OCI-LY3 (cell line): Measurements from ENCODE around the gene SIRT3.
A peak's percentile ranks its signal among the peaks of the same experiment; 100 is the strongest.

Source experiments
- H2AFZ ChIP-seq: fragments of 200-600, 300-600 bp; shearing (Covaris generic); 2 replicates; pipeline ENCODE4 v1.6.0; 2014; ENCODE audit warnings: antibody characterized with exemption, low read depth, low read length
- H3K27ac ChIP-seq: fragments of 200-600, 300-600 bp; sonication (generic); 2 replicates; pipeline ENCODE4 v1.5.1; 2014; ENCODE audit warnings: mild to moderate bottlenecking, low read length, moderate library complexity, mixed read lengths
- H3K27me3 ChIP-seq: fragments of 200-600, 300-600 bp; sonication (generic); 2 replicates; pipeline ENCODE4 v1.6.1; 2014; ENCODE audit warnings: low read depth, low read length, mixed read lengths
- H3K36me3 ChIP-seq: fragments of 200-600, 300-600 bp; sonication (generic); replicated peaks from 2 replicates; pipeline ENCODE3; 2014; ENCODE audit warnings: low read depth, low read length, mixed read lengths
- H3K4me1 ChIP-seq: fragments of 300-600, 200-600 bp; sonication (generic); 2 replicates; pipeline ENCODE4 v1.6.1; 2014; ENCODE audit warnings: low read length, mixed read lengths
- H3K4me2 ChIP-seq: fragments of 200-600, 300-600 bp; sonication (generic); 2 replicates; pipeline ENCODE4 v1.6.1; 2014; ENCODE audit warnings: low read length, mixed read lengths
- H3K4me3 ChIP-seq: fragments of 300-600, 200-600 bp; sonication (generic); 2 replicates; pipeline ENCODE4 v1.5.1; 2014; ENCODE audit warnings: antibody characterized with exemption, mild to moderate bottlenecking, low read length, moderate library complexity
- H3K79me2 ChIP-seq: fragments of 300-600, 200-600 bp; shearing (Covaris generic); 2 replicates; pipeline ENCODE4 v1.6.1; 2014; ENCODE audit warnings: mild to moderate bottlenecking, low read length, mixed read lengths
- H3K9ac ChIP-seq: fragments of 300-600, 200-600 bp; shearing (Covaris generic); 2 replicates; pipeline ENCODE4 v1.6.0; 2014; ENCODE audit warnings: mild to moderate bottlenecking, low read length, moderate library complexity
- H3K9me3 ChIP-seq: fragments of 200-600, 300-600 bp; shearing (Covaris generic); 2 replicates; pipeline ENCODE4 v1.6.1; 2014; ENCODE audit warnings: low read length, mixed read lengths; ENCODE audit not compliant: insufficient read depth
- H4K20me1 ChIP-seq: fragments of 200-600, 300-600 bp; sonication (generic); 2 replicates; pipeline ENCODE4 v1.6.1; 2016; ENCODE audit warnings: low read length, mixed read lengths; ENCODE audit not compliant: insufficient read depth
- EZH2phosphoT487 ChIP-seq: fragments of 200-600 bp; shearing (Covaris generic); IDR thresholded peaks from 2 replicates; pipeline ENCODE4 v1.6.1; 2018; ENCODE audit warnings: antibody characterized with exemption, mixed run types, low read depth
- TF ChIP-seq, protein P1 (sequence below): fragments of 200-600, 300-600 bp; sonication (generic); IDR thresholded peaks from 2 replicates; pipeline ENCODE4 v1.5.1; 2014; ENCODE audit warnings: antibody characterized with exemption, low read length, low read depth

Gene SIRT3

DNA sequence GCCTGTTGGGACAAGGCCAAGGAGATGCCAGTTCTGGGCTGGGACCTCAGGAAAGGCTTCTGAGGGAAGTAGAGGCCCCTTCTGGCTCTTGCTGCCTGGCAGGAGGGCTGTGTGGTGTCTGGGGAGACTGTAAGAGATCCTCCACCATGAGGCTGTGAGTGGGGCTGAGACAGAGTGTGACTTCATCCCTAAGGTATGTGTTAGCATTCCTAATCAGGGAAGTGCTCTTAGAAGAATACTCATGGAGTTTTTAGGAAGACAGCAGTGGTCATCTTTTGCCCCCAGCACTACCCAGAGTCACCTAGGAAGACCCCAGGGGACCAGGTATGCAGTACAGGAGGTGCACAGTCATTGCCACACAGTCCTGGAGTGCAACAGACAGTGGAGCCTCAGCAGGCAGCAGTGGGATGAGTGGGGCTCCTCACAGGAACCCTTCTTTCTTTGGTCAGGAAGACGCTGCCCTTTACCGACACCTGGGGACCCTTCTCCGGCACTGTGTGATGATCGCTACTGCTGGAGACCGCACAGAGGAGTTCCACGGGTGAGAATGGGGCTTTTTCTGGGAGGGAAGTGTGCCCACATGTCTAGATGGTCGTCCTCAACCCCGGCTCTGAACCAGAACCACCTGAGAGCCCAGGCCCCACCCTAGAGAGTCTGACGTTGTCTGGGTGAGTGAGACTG lies 25.9 kb downstream of the SIRT3 start:
- TF ChIP-seq, protein P1, sequence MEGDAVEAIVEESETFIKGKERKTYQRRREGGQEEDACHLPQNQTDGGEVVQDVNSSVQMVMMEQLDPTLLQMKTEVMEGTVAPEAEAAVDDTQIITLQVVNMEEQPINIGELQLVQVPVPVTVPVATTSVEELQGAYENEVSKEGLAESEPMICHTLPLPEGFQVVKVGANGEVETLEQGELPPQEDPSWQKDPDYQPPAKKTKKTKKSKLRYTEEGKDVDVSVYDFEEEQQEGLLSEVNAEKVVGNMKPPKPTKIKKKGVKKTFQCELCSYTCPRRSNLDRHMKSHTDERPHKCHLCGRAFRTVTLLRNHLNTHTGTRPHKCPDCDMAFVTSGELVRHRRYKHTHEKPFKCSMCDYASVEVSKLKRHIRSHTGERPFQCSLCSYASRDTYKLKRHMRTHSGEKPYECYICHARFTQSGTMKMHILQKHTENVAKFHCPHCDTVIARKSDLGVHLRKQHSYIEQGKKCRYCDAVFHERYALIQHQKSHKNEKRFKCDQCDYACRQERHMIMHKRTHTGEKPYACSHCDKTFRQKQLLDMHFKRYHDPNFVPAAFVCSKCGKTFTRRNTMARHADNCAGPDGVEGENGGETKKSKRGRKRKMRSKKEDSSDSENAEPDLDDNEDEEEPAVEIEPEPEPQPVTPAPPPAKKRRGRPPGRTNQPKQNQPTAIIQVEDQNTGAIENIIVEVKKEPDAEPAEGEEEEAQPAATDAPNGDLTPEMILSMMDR: no peak
- no peak for TF ChIP-seq EZH2phosphoT487
- H3K79me2 ChIP-seq: peaks cover 47% of the 10 kb centered on the region
- H4K20me1 ChIP-seq: peaks cover 12% of the 10 kb centered on the region
- H3K4me3 ChIP-seq: no peak overlapping the region
- peaks cover 51% of the 10 kb centered on the region for H3K36me3 ChIP-seq
- no peaks in the 10 kb centered on the region for H3K27me3 ChIP-seq
- no peaks in the 10 kb centered on the region for H3K9me3 ChIP-seq
- H3K4me2 ChIP-seq: peak overlapping the region; percentile 90; the same call in 1 of the 2 replicates
- peaks cover 18% of the 10 kb centered on the region for H3K4me1 ChIP-seq
- no peak overlapping the region for H3K27ac ChIP-seq
- no peak overlapping the region for H3K9ac ChIP-seq
- H2AFZ ChIP-seq: no peak overlapping the region

DNA sequence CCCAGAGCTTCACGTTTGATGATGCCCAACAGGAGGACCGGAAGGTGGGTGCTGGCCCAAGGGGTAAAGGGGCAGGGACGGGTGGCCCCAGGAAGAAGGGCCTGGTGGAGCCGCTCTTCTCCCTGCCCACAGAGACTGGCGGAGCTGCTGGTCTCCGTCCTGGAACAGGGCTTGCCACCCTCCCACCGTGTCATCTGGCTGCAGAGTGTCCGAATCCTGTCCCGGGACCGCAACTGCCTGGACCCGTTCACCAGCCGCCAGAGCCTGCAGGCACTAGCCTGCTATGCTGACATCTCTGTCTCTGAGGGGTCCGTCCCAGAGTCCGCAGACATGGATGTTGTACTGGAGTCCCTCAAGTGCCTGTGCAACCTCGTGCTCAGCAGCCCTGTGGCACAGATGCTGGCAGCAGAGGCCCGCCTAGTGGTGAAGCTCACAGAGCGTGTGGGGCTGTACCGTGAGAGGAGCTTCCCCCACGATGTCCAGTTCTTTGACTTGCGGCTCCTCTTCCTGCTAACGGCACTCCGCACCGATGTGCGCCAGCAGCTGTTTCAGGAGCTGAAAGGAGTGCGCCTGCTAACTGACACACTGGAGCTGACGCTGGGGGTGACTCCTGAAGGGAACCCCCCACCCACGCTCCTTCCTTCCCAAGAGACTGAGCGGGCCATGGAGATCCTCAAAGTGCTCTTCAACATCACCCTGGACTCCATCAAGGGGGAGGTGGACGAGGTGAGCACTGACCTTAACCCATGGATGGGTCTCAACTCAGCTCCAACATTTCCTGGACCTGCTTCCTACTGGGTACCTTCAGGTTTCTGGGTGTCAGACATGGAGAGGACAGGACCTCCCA lies 26.6 kb downstream of the SIRT3 start:
- H3K27me3 ChIP-seq: no peaks in the 10 kb centered on the region
- peak overlapping the region; percentile 95 for H3K4me3 ChIP-seq
- peak overlapping the region; percentile 97 for H3K27ac ChIP-seq
- peaks cover 21% of the 10 kb centered on the region for H3K4me1 ChIP-seq
- peak overlapping the region; percentile 99 for H3K9ac ChIP-seq
- H3K36me3 ChIP-seq: peaks cover 54% of the 10 kb centered on the region
- H4K20me1 ChIP-seq: peaks cover 16% of the 10 kb centered on the region
- H3K4me2 ChIP-seq: peak overlapping the region; percentile 90
- TF ChIP-seq EZH2phosphoT487: no peak
- TF ChIP-seq, protein P1: no peak
- H3K9me3 ChIP-seq: no peaks in the 10 kb centered on the region
- no peak overlapping the region for H2AFZ ChIP-seq
- peaks cover 52% of the 10 kb centered on the region for H3K79me2 ChIP-seq

DNA sequence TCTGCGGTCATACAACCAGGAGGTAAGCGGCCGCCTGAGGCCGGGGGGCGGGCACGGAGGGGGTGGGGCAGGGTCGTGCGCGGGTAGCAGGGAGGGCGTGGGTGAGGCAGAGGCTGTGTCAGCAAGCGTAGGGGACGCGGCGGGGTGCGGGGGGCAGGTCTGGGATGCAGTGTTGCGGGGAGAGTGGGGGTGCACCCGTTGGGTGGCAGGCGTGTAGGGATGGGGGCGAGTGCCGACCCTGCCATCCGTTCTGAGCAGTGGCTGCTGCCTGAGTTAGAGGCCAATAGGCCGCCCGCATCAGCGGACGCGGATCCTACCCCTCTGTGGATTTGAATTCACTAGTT lies 27.3 kb downstream of the SIRT3 start:
- Histone ChIP-seq H4K20me1 (peaks cover 16% of the 10 kb centered on the region), H3K4me2 (peak overlapping the region; percentile 90), H3K27ac (peak overlapping the region; percentile 97), H3K4me3 (peak overlapping the region; percentile 95), H3K27me3 (no peaks in the 10 kb centered on the region), H3K79me2 (peaks cover 52% of the 10 kb centered on the region), H3K9me3 (no peaks in the 10 kb centered on the region), H3K4me1 (peaks cover 21% of the 10 kb centered on the region), H2AFZ (no peak overlapping the region), H3K36me3 (peaks cover 53% of the 10 kb centered on the region), H3K9ac (peak overlapping the region; percentile 99)
- TF ChIP-seq EZH2phosphoT487: no peak
- TF ChIP-seq, protein P1: no peak
